Brain microvascular endothelial cell (primary cell): Measurements from ENCODE around the gene SLC4A2.

ENCODE experiments used
- DNase-seq: peaks from one replicate; pipeline ENCODE4 v3.0.0-alpha.2; 2020
- H3K27ac ChIP-seq: fragments of 250-450 bp; sonication (Bioruptor Pico); 2 replicates; pipeline ENCODE4 v1.5.1; 2020; ENCODE audit warnings: mild to moderate bottlenecking, moderate library complexity
- H3K27me3 ChIP-seq: fragments of 250-450 bp; sonication (Bioruptor Pico); replicated peaks from 2 replicates; pipeline ENCODE4 v1.5.1; 2020; ENCODE audit warnings: mild to moderate bottlenecking
- H3K36me3 ChIP-seq: fragments of 250-450 bp; sonication (Bioruptor Pico); replicated peaks from 2 replicates; pipeline ENCODE4 v1.5.1; 2020; ENCODE audit warnings: mild to moderate bottlenecking
- H3K4me3 ChIP-seq: 2 replicates; pipeline ENCODE4 v1.5.1; 2011; ENCODE audit warnings: low read depth, mild to moderate bottlenecking, control low read depth, low read length, moderate library complexity
- CTCF ChIP-seq: IDR thresholded peaks from 2 replicates; pipeline ENCODE4 v1.5.1; 2011; ENCODE audit warnings: low read depth, mild to moderate bottlenecking, moderate library complexity, low read length, control low read depth, inconsistent platforms; ENCODE audit errors: missing control alignments
- in situ Hi-C: cut with HindIII; loops from 2 replicates; pipeline ENCODE4 v1.10.0; 2017; ENCODE audit warnings: low sequenced_read_pairs, low pct_ligation_motif_present

SLC4A2 gene

GRCh38 chr7:151095828-151096475 lies 36.6 kb downstream of the SLC4A2 start:
- H3K36me3 ChIP-seq, result peaks cover 3% of the 10 kb centered on the region
- H3K27ac ChIP-seq, result no peak overlapping the region
- H3K4me3 ChIP-seq, result no peak overlapping the region
- DNase-seq, result no peak
- in situ Hi-C loops, result no loop called here
- no peaks in the 10 kb centered on the region for H3K27me3 ChIP-seq
- TF ChIP-seq CTCF, result no peak

- no peak for DNase-seq
- H3K4me3 ChIP-seq, result no peak overlapping the region
- H3K27ac ChIP-seq, result no peak overlapping the region
- H3K36me3 ChIP-seq, result peaks cover 3% of the 10 kb centered on the region
- no peaks in the 10 kb centered on the region for H3K27me3 ChIP-seq
- TF ChIP-seq CTCF, result no peak
- in situ Hi-C loops, result no loop called here
These were observed 40.3 kb downstream of the SLC4A2 start for GRCh38 chr7:151099486-151100211.

- in situ Hi-C loops, result no loop called here
These were observed 41.5 kb downstream of the SLC4A2 start for GRCh38 chr7:151100921-151101320.

GRCh38 chr7:151101621-151102396 lies 42.4 kb downstream of the SLC4A2 start:
- no peak for TF ChIP-seq CTCF
- no peak overlapping the region for H3K27ac ChIP-seq
- in situ Hi-C loops, result no loop called here
- DNase-seq, result no peak
- no peaks in the 10 kb centered on the region for H3K27me3 ChIP-seq
- H3K36me3 ChIP-seq, result no peaks in the 10 kb centered on the region
- H3K4me3 ChIP-seq, result no peak overlapping the region

More at GRCh38 chr7:151100921-151101320, 41.5 kb downstream of the SLC4A2 start:
- no peaks in the 10 kb centered on the region for H3K27me3 ChIP-seq
- H3K27ac ChIP-seq, result no peak overlapping the region
- no peak for DNase-seq
- no peak overlapping the region for H3K4me3 ChIP-seq
- no peak for TF ChIP-seq CTCF
- peaks cover 3% of the 10 kb centered on the region for H3K36me3 ChIP-seq

- H3K27me3 ChIP-seq, result no peaks in the 10 kb centered on the region
- no peak for DNase-seq
- no peak for TF ChIP-seq CTCF
- no peak overlapping the region for H3K27ac ChIP-seq
- H3K4me3 ChIP-seq, result no peak overlapping the region
- in situ Hi-C loops, result no loop called here
- H3K36me3 ChIP-seq, result no peaks in the 10 kb centered on the region
These were observed 43.6 kb downstream of the SLC4A2 start for GRCh38 chr7:151102991-151103390.
